ENCODE data around the gene ETV1.

ETV1 gene

GRCh38 chr7:13989126-13989948 lies at the start of gene ETV1:
TSS of gene ETV1 (minus strand) at chr7:13989666. CDS start at chr7:13989052, 614 bp downstream.
- in situ Hi-C loops (cut with HindIII; ENCODE audit: low sequenced_read_pairs): no loop called here

GRCh38 chr7:14024406-14024805 lies 34.9 kb upstream of the ETV1 start:
- in situ Hi-C loops (cut with HindIII; ENCODE audit: low sequenced_read_pairs): no loop called here

GRCh38 chr7:14023838-14024237 lies 34.4 kb upstream of the ETV1 start:
- in situ Hi-C loops (cut with HindIII; ENCODE audit: low sequenced_read_pairs): no loop called here

- in situ Hi-C loops (cut with HindIII; ENCODE audit: low sequenced_read_pairs): no loop called here
Observed at GRCh38 chr7:14023342-14023741, 33.9 kb upstream of the ETV1 start.

- in situ Hi-C loops (cut with HindIII; ENCODE audit: low sequenced_read_pairs): no loop called here
Observed at GRCh38 chr7:14021069-14021468, 31.6 kb upstream of the ETV1 start.

- in situ Hi-C loops (cut with HindIII; ENCODE audit: low sequenced_read_pairs): no loop called here
Observed at GRCh38 chr7:14020339-14020900, 31.0 kb upstream of the ETV1 start.

- in situ Hi-C loops (cut with HindIII; ENCODE audit: low sequenced_read_pairs): no loop called here
Observed at GRCh38 chr7:14018751-14019150, 29.3 kb upstream of the ETV1 start.

GRCh38 chr7:14016950-14017349 lies 27.5 kb upstream of the ETV1 start:
- in situ Hi-C loops (cut with HindIII; ENCODE audit: low sequenced_read_pairs): no loop called here

GRCh38 chr7:14013898-14014297 lies 24.4 kb upstream of the ETV1 start:
- in situ Hi-C loops (cut with HindIII; ENCODE audit: low sequenced_read_pairs): no loop called here

GRCh38 chr7:14009453-14010418 lies 20.3 kb upstream of the ETV1 start:
- in situ Hi-C loops (cut with HindIII; ENCODE audit: low sequenced_read_pairs): no loop called here

- in situ Hi-C loops (cut with HindIII; ENCODE audit: low sequenced_read_pairs): no loop called here
Observed at GRCh38 chr7:14001139-14001538, 11.7 kb upstream of the ETV1 start.

GRCh38 chr7:14000247-14000646 lies 10.8 kb upstream of the ETV1 start:
- in situ Hi-C loops (cut with HindIII; ENCODE audit: low sequenced_read_pairs): no loop called here

GRCh38 chr7:13998866-13999265 lies 9.4 kb upstream of the ETV1 start:
- in situ Hi-C loops (cut with HindIII; ENCODE audit: low sequenced_read_pairs): no loop called here

- in situ Hi-C loops (cut with HindIII; ENCODE audit: low sequenced_read_pairs): no loop called here
Observed at GRCh38 chr7:13992596-13992964, 3.1 kb upstream of the ETV1 start.

- in situ Hi-C loops (cut with HindIII; ENCODE audit: low sequenced_read_pairs): no loop called here
Observed at GRCh38 chr7:13991791-13992595, 2.5 kb upstream of the ETV1 start.

GRCh38 chr7:13990984-13991790 lies 1.7 kb upstream of the ETV1 start:
- in situ Hi-C loops (cut with HindIII; ENCODE audit: low sequenced_read_pairs): no loop called here

GRCh38 chr7:13990319-13990983 lies 985 bp upstream of the ETV1 start:
- in situ Hi-C loops (cut with HindIII; ENCODE audit: low sequenced_read_pairs): no loop called here

- in situ Hi-C loops (cut with HindIII; ENCODE audit: low sequenced_read_pairs): no loop called here
Observed at GRCh38 chr7:13989949-13990305, 461 bp upstream of the ETV1 start.

- in situ Hi-C loops (cut with HindIII; ENCODE audit: low sequenced_read_pairs): no loop called here
Observed at GRCh38 chr7:13988731-13989125, 738 bp downstream of the ETV1 start.
